ENCODE measurements around the gene PHOX2B.

The PHOX2B gene

GRCh38 chr4:41709844-41710481, 38.6 kb downstream of the PHOX2B start:
- DNase-seq = no peak

- DNase-seq = no peak
These were observed 44.7 kb downstream of the PHOX2B start for GRCh38 chr4:41703785-41704184.

DNA sequence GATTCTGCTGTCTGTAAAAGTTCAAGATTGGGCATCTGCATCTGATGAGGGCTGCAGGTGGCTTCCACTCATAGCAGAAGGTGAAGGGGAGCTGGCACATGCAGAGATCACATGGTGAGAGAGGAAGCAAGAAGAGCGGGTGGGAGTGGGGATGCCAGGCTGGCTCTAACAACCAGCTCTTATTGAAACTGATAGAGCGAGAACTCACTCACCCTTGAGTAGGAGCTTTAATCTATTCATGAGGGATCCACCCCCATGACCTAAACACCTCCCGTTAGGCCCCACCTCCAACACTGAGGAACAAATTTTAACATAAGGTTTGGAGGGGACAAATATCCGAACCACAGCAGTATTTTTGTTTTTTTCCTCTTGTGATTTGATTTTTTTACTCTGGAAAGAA, 45.8 kb downstream of the PHOX2B start:
- DNase-seq = no peak

- DNase-seq = no peak
These were observed 46.5 kb downstream of the PHOX2B start for GRCh38 chr4:41701983-41702382.

DNA sequence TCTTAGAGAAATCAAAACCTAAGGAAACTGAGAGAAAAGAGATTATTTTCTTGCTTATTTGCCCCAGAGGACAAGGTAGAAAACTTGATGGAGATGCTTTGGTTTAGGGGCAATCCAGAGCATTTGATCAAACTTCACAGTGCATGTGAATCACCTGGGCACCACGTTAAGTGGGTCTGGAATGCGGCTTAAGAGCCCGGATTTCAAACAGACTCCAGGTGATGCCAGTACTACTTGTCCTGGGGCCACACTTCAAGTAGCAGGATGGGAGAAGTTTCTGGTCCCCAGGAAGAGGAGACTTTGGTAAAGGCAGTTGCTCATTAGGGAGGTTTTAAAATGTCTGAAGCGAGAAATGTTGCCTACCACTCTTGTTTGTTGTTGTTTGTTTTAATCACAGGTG, 51.8 kb downstream of the PHOX2B start:
- DNase-seq = no peak

- no peak for DNase-seq
These were observed 52.4 kb downstream of the PHOX2B start for GRCh38 chr4:41696131-41696530.
